ENCODE results near the gene FBXO38. TPM values are rescaled to one million over a fixed set of nuclear protein-coding genes. Genes with fewer than 3 reads are reported as not detected.
A peak's percentile ranks its signal among the peaks of the same experiment; 100 is the strongest.

FBXO38 gene
- total and polyA plus RNA-seq, 2 of the 13 experiments (the other 11 are each of a cell fraction or from before 2014, with no cell fraction given), result 24.8 to 35.9 TPM

GRCh38 chr5:148394587-148395019, 10.8 kb downstream of the FBXO38 start (continued):
- TF ChIP-seq MLXIP (CRISPR knock-in tag; IDR thresholded peaks at IDR 0.05; ENCODE audit: borderline replicate concordance) (no peak), TBL1XR1 (IDR thresholded peaks at IDR 0.05; ENCODE audit: borderline replicate concordance, low read length, partially characterized antibody) (peak; percentile 37), GATA4 (IDR thresholded peaks at IDR 0.05; ENCODE audit: borderline replicate concordance, low read depth) (peak; percentile 76; the same call in 1 of the 2 replicates), KDM6A (CRISPR knock-in tag; IDR thresholded peaks at IDR 0.05; ENCODE audit: low read depth) (peak; percentile 72), ZBTB39 (CRISPR knock-in tag; IDR thresholded peaks at IDR 0.05) (no peak), RCOR2 (CRISPR knock-in tag; IDR thresholded peaks at IDR 0.05) (0 out of 2 replicates have a peak, but pooled peaks have one; percentile 15), SKI (IDR thresholded peaks at IDR 0.05; ENCODE audit: partially characterized antibody) (peak; percentile 40), KLF16 (CRISPR knock-in tag; IDR thresholded peaks at IDR 0.05) (peak in 1 of 2 experiments; percentile 53; a peak in 1 of 4 replicates), GFI1 (CRISPR knock-in tag; IDR thresholded peaks at IDR 0.05; ENCODE audit: borderline replicate concordance) (peak; percentile 70), ZNF709 (CRISPR knock-in tag; IDR thresholded peaks at IDR 0.05) (no peak), FOXA1 (IDR thresholded peaks at IDR 0.05) (peak; percentile 85), FOXA1 (CRISPR knock-in tag; IDR thresholded peaks at IDR 0.05) (peak; percentile 88), CREM (IDR thresholded peaks at IDR 0.05) (peak; percentile 55), CREM (CRISPR knock-in tag; IDR thresholded peaks at IDR 0.05) (no peak), HNRNPLL (IDR thresholded peaks at IDR 0.05; ENCODE audit: low read depth, low read length, poor library complexity, severe bottlenecking) (no peak), ZNF646 (CRISPR knock-in tag; IDR thresholded peaks at IDR 0.05) (0 out of 2 replicates have a peak, but pooled peaks have one; percentile 21), ZGPAT (CRISPR knock-in tag; IDR thresholded peaks at IDR 0.05) (peak; percentile 82)

Measured in HepG2 (cell line).